Measurements from ENCODE around the gene M1AP. TPM values are rescaled to one million over a fixed set of nuclear protein-coding genes. Genes with fewer than 3 reads are reported as not detected.

The M1AP gene
- total RNA-seq, 4 donors from 2014 or later: 0.81 TPM; not detected in 3

DNA sequence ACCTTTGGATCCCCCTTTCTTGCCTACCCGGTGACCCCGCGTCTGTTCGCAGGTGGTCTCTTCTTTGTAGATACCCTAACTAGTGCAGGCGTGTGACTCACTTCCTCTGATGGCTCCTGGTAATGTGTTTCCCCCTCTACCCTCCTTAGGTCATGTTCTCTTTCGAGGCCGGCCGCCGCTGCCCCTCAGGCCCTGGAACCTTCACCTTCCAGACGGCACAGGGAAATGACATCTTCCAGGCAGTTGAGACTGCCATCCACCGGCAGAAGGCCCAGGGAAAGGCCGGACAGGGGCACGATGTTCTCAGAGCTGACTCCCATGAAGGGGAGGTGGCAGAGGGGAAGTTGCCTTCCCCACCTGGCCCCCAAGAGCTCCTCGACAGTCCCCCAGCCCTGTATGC lies 92.0 kb downstream of the M1AP start:
- Histone ChIP-seq H3K4me1 (peaks cover 0 to 29% (median 10%) of the 10 kb centered on the region in 3 donors), H3K9me3 (no peaks in the 10 kb centered on the region), H3K27ac (no peak overlapping the region), H3K36me3 (peaks cover 0 to 11% of the 10 kb centered on the region in 2 donors), H3K4me3 (peak overlapping the region in 1 of 2 donors; percentile 84), H3K27me3 (peaks cover 14% of the 10 kb centered on the region)
- WGBS, 2 donors (ENCODE audit: low coverage in 1 of 2): 80% methylated on average over 3 of the region's 14 CpGs; no CpG with 5 or more reads in 1 of the 2 donors
- ATAC-seq: no peak
- TF ChIP-seq EP300 (IDR thresholded peaks at IDR 0.05): no peak
- TF ChIP-seq POLR2A (IDR thresholded peaks at IDR 0.05): no peak
- TF ChIP-seq, protein P1, sequence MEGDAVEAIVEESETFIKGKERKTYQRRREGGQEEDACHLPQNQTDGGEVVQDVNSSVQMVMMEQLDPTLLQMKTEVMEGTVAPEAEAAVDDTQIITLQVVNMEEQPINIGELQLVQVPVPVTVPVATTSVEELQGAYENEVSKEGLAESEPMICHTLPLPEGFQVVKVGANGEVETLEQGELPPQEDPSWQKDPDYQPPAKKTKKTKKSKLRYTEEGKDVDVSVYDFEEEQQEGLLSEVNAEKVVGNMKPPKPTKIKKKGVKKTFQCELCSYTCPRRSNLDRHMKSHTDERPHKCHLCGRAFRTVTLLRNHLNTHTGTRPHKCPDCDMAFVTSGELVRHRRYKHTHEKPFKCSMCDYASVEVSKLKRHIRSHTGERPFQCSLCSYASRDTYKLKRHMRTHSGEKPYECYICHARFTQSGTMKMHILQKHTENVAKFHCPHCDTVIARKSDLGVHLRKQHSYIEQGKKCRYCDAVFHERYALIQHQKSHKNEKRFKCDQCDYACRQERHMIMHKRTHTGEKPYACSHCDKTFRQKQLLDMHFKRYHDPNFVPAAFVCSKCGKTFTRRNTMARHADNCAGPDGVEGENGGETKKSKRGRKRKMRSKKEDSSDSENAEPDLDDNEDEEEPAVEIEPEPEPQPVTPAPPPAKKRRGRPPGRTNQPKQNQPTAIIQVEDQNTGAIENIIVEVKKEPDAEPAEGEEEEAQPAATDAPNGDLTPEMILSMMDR (IDR thresholded peaks at IDR 0.05): no peak
- no peak for TF ChIP-seq POLR2AphosphoS5 (IDR thresholded peaks at IDR 0.05)

DNA sequence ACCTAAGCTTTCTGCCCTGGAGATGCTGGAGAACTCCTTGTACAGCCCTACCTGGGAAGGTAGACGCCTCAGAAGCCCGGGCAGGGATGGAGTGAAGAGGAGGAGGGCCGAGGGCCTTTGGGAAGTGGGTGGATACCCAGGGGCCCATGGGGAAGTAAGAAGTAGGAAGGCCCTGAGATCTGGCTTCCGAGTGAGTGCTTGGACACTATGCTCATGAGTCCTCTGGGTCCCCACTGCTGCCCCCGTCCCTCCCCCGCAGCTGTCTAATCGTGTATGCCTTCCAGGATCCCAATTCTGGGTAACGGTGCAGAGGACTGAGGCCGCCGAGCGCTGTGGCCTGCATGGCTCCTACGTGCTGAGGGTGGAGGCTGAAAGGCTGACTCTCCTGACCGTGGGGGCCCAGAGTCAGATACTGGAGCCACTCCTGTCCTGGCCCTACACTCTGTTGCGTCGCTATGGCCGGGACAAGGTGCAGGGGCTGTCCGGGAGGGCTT lies 92.5 kb downstream of the M1AP start:
- WGBS, 2 donors (ENCODE audit: low coverage in 1 of 2): 54% methylated on average over 3 of the region's 17 CpGs; no CpG with 5 or more reads in 1 of the 2 donors
- Histone ChIP-seq H3K27ac (peak overlapping the region in 3 of 4 donors; percentile 91 to 95 (median 92)), H3K9me3 (no peaks in the 10 kb centered on the region), H3K4me1 (peaks cover 0 to 32% (median 10%) of the 10 kb centered on the region in 3 donors), H3K36me3 (peaks cover 0 to 11% of the 10 kb centered on the region in 2 donors), H3K4me3 (peak overlapping the region in 1 of 2 donors; percentile 84), H3K27me3 (peaks cover 11% of the 10 kb centered on the region)
- TF ChIP-seq EP300 (IDR thresholded peaks at IDR 0.05) (no peak), POLR2AphosphoS5 (IDR thresholded peaks at IDR 0.05) (no peak), POLR2A (IDR thresholded peaks at IDR 0.05) (no peak)
- TF ChIP-seq, protein P1 (IDR thresholded peaks at IDR 0.05): no peak
- no peak for ATAC-seq

DNA sequence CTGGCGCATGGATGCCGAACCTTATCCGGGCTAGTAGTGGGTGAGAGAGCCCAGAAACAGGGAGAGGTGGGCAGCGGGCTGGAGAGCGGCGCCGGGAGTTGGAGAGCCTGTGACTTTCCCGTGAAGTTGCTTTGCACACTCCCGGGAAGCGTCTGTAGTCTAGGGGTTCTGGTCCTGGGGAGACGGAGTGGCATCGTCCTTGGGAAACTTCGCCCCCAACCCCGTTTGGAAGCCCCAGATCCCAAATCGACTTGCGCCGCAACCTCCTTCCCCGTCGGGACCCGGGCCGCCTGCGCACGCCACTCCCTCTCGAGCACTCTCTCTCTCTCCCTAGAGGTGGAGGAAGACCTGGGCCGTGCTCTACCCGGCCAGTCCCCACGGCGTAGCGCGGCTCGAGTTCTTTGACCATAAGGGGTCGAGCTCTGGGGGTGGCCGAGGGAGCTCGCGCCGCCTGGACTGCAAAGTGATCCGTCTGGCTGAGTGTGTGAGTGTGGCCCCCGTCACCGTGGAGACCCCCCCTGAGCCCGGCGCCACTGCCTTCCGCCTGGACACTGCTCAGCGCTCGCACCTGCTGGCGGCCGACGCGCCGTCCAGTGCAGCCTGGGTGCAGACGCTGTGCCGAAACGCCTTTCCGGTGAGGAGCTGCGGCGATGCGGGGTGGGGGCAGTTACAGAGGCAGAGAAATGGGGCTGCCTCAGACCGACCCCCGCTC lies 93.2 kb downstream of the M1AP start:
- H3K36me3 ChIP-seq: peaks cover 0 to 11% of the 10 kb centered on the region in 2 donors
- H3K27ac ChIP-seq: peak overlapping the region; percentile 59 to 95 (median 92)
- TF ChIP-seq EP300 (IDR thresholded peaks at IDR 0.05): no peak
- TF ChIP-seq POLR2AphosphoS5 (IDR thresholded peaks at IDR 0.05): no peak
- no peak for TF ChIP-seq POLR2A (IDR thresholded peaks at IDR 0.05)
- TF ChIP-seq, protein P1 (IDR thresholded peaks at IDR 0.05): no peak
- peak overlapping the region; percentile 54 to 84 for H3K4me3 ChIP-seq
- peak; percentile 55 for ATAC-seq
- WGBS, 2 donors (ENCODE audit: low coverage in 1 of 2): 1% methylated on average over 11 of the region's 58 CpGs; no CpG with 5 or more reads in 1 of the 2 donors
- H3K27me3 ChIP-seq: peaks cover 5% of the 10 kb centered on the region
- H3K9me3 ChIP-seq: no peaks in the 10 kb centered on the region
- peaks cover 0 to 39% (median 10%) of the 10 kb centered on the region in 3 donors for H3K4me1 ChIP-seq

DNA sequence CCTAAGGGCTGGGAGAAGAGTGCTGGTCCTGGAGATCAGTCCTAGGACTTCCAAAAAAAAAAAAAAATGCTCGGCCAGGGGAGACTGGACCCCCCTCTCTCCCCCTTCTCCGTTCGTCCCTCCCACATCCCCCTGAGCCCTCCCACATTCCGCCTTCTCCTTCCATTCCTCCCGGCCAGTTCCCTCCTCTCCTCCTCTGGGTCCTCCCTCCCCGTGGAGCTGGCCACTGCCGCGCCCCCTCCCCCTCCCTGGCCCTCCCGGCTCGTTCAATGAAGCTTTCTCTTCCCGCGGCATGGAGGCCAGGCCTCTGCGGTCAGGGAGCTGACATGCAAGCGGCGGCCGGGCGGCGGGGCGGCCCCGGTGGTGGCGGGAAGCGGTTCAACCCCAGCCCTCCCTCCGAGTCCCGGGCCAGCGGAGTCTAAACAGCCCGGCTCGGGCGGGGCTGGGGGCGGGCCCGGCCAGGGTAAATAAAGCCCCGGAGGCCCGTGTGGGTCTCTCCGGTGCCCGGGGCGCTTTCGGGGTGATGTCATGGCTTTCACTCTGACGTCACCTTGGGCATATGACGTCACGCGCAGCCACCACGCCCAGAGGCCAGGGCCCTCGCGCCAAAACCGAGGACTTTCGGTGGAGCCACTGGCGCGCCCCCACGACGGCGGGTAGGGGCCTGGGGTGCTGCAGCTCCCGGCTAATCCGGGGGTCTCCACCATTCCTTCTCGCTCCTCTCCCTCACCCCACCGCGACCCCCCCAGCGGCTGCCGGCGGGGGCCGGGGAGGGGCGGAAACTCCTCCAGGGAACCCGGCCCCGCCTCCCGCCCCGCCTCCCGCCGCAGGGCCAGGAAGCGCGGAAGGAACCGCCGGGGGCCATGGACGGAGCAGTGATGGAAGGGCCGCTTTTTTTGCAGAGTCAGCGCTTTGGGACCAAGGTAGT lies 94.0 kb downstream of the M1AP start, which contains the start of the genes DOK1 and LOXL3:
Gene DOK1 (plus strand): TSS at position 829 of the 928 bp plus-strand sequence. CDS start 35 bp downstream, at position 864.
Gene LOXL3 (minus strand): TSS at position 51 of the 928 bp plus-strand sequence. CDS start 1,308 bp downstream, outside the sequence.
- Histone ChIP-seq H3K27ac (peak within 1 kb of the TSS; percentile 59 to 95 (median 92)), H3K4me3 (peak within 1 kb of the TSS; percentile 54 to 84), H3K27me3 (no peaks in the 10 kb centered on the region), H3K9me3 (no peaks in the 10 kb centered on the region), H3K4me1 (peaks cover 0 to 47% (median 15%) of the 10 kb centered on the region in 3 donors), H3K36me3 (peaks cover 0 to 11% of the 10 kb centered on the region in 2 donors)
- TF ChIP-seq POLR2A (IDR thresholded peaks at IDR 0.05) (no peak), POLR2AphosphoS5 (IDR thresholded peaks at IDR 0.05) (peak; percentile 27), EP300 (IDR thresholded peaks at IDR 0.05) (peak; percentile 22)
- TF ChIP-seq, protein P1 (IDR thresholded peaks at IDR 0.05): peak in 2 of 4 experiments; percentile 4 to 18
- 2% methylated on average over 7 of the region's 73 CpGs for WGBS, 2 donors (ENCODE audit: low coverage in 1 of 2)
- ATAC-seq: peak; percentile 92
